ENCODE results near the gene FAP. TPM values are rescaled to one million over a fixed set of nuclear protein-coding genes. Genes with fewer than 3 reads are reported as not detected.

The FAP gene
- total and polyA plus RNA-seq, 2 of the 4 experiments (the other 2 are of a cell fraction), result 71.0 to 95.0 TPM

GRCh38 chr2:162184359-162184758, 58.9 kb downstream of the FAP start:
- H2AK5ac ChIP-seq (ENCODE audit: low read depth, low read length), result no peak overlapping the region
- H4K91ac ChIP-seq (ENCODE audit: insufficient read depth, low read depth, low read length), result no peak overlapping the region
- H2BK15ac ChIP-seq (ENCODE audit: low read depth, low read length), result no peak overlapping the region
- DNase-seq (no peak), ATAC-seq (ENCODE audit: low read depth) (no peak)
- H3K36me3 ChIP-seq (ENCODE audit: control insufficient read depth, insufficient read depth, low read length), result peaks cover 28% of the 10 kb centered on the region
- no peak overlapping the region for H2BK120ac ChIP-seq (ENCODE audit: low read depth, low read length)
- H3K23ac ChIP-seq (ENCODE audit: low read depth, low read length), result no peak overlapping the region
- H2BK5ac ChIP-seq (ENCODE audit: low read depth, low read length, poor library complexity, severe bottlenecking), result no peak overlapping the region
- dilution Hi-C loops (cut with HindIII; ENCODE audit: low sequenced_read_pairs, unreplicated experiment) (no loop called here), intact Hi-C loops (cut with micrococcal nuclease) (no loop called here), in situ Hi-C loops (cut with MboI; ENCODE audit: low sequenced_read_pairs) (no loop called here)
- CTCF ChIA-PET, result no interaction called here
- no peak overlapping the region for H3K4me3 ChIP-seq (ENCODE audit: insufficient read depth, low read depth, low read length)
- H3K18ac ChIP-seq (ENCODE audit: low read depth, low read length), result no peak overlapping the region
- no peak overlapping the region for H2AFZ ChIP-seq (replicated peaks; ENCODE audit: low read length, poor library complexity)
- no peaks in the 10 kb centered on the region for H3K79me1 ChIP-seq (ENCODE audit: low read depth in 1 of 2, low read length in 2 of 2)
- no peak overlapping the region for H4K5ac ChIP-seq (ENCODE audit: low read depth, low read length)
- no peaks in the 10 kb centered on the region for H4K20me1 ChIP-seq (ENCODE audit: insufficient read depth, low read length)
- peaks cover 3% of the 10 kb centered on the region; the same call in 1 of the 2 replicates for H3K9me1 ChIP-seq (ENCODE audit: insufficient read depth, low read length)
- no peak overlapping the region for H3K27ac ChIP-seq (ENCODE audit: insufficient read depth, low read length)
- H2BK20ac ChIP-seq (ENCODE audit: low read depth, low read length), result no peak overlapping the region
- no peak overlapping the region for H3K4me2 ChIP-seq (ENCODE audit: low read depth, low read length)
- no peaks in the 10 kb centered on the region for H3K9me3 ChIP-seq (ENCODE audit: control insufficient read depth, insufficient read depth, low read length)
- no peak overlapping the region for H3K4ac ChIP-seq (ENCODE audit: low read depth, low read length)
- no TSS peak for BruUV-seq (replicated peaks)
- H3K27me3 ChIP-seq (ENCODE audit: control insufficient read depth, insufficient read depth, low read length), result no peaks in the 10 kb centered on the region
- WGBS, 2 experiments (ENCODE audit: extremely low coverage in 2 of 2, insufficient read length in 1 of 2), result 81% methylated on average over 3 of the region's 6 CpGs; no CpG with 5 or more reads in 1 of the 2 experiments
- H3K4me1 ChIP-seq (ENCODE audit: control insufficient read depth, insufficient read depth, low read length), result no peaks in the 10 kb centered on the region
- no peak overlapping the region for H3K14ac ChIP-seq (replicated peaks; ENCODE audit: low read depth, low read length)
- no peak overlapping the region for H3K9ac ChIP-seq (ENCODE audit: low read depth, low read length)
- no peak overlapping the region for H4K8ac ChIP-seq (ENCODE audit: low read depth in 2 of 2, low read length in 2 of 2)
- H2AK9ac ChIP-seq (replicated peaks; ENCODE audit: low read depth, low read length, poor library complexity), result no peak overlapping the region
- H3K56ac ChIP-seq (ENCODE audit: extremely low read depth, insufficient read depth, low read length), result no peak overlapping the region
- POLR2A ChIA-PET (ENCODE audit: unreplicated experiment), result no interaction called here
- no peak for TF ChIP-seq RCOR1 (IDR thresholded peaks at IDR 0.05; ENCODE audit: insufficient replicate concordance, low read length)
- no peak for TF ChIP-seq ELK1 (IDR thresholded peaks at IDR 0.05; ENCODE audit: borderline replicate concordance, low read depth, low read length)
- no peak for TF ChIP-seq MXI1 (IDR thresholded peaks at IDR 0.05; ENCODE audit: borderline replicate concordance, low read depth, low read length)
- TF ChIP-seq CTCF (conservative IDR thresholded peaks at IDR 0.05; ENCODE audit: low read depth, low read length), result no peak
- TF ChIP-seq BHLHE40 (IDR thresholded peaks at IDR 0.05; ENCODE audit: low read depth, low read length), result no peak
- TF ChIP-seq RAD21 (IDR thresholded peaks at IDR 0.05; ENCODE audit: low read length), result no peak
- no peak for TF ChIP-seq CEBPB (IDR thresholded peaks at IDR 0.05; ENCODE audit: low read depth, low read length)
- TF ChIP-seq CHD1 (IDR thresholded peaks at IDR 0.05; ENCODE audit: low read depth, low read length), result no peak

All from IMR-90 (cell line).